Measurements from ENCODE around the gene ASCC1. TPM values are rescaled to one million over a fixed set of nuclear protein-coding genes. Genes with fewer than 3 reads are reported as not detected.

Gene ASCC1
- total and polyA plus RNA-seq, 8 donors = 5.4 to 26.0 (median 16.0) TPM

DNA sequence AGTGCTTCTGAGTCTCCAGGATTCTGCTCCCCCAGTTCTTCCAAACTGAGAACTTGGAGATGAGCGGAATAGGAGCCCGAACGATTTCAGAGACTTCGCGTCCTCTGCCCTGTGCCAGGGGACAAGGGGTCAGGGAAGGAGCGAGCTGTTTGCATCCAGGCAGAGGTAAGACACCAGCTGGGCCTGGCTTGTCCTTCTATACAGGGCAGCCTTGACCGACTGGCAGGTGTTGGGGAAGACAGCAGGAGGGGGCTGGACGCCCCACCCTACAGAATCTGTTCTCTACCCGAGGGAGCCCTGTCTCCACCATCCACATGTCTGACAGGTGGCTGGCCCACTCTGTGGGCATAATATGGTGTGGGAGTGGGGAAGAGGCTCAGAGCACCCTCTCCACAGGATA is 134.9 kb downstream of the ASCC1 start:
- Histone ChIP-seq H3K27ac (no peak overlapping the region), H3K4me1 (no peaks in the 10 kb centered on the region), H3K4me3 (no peak overlapping the region), H3K9me3 (no peaks in the 10 kb centered on the region), H3K27me3 (no peaks in the 10 kb centered on the region), H3K36me3 (no peaks in the 10 kb centered on the region)
- ATAC-seq (no peak), DNase-seq (no peak), FAIRE-seq (no peak)
- intact Hi-C loops (cut with DNase I) = no loop called here
- 92 to 96% methylated on average over 9 of the region's 9 CpGs for WGBS, 2 donors
- TF ChIP-seq CTCF (IDR thresholded peaks at IDR 0.05) = no peak

DNA sequence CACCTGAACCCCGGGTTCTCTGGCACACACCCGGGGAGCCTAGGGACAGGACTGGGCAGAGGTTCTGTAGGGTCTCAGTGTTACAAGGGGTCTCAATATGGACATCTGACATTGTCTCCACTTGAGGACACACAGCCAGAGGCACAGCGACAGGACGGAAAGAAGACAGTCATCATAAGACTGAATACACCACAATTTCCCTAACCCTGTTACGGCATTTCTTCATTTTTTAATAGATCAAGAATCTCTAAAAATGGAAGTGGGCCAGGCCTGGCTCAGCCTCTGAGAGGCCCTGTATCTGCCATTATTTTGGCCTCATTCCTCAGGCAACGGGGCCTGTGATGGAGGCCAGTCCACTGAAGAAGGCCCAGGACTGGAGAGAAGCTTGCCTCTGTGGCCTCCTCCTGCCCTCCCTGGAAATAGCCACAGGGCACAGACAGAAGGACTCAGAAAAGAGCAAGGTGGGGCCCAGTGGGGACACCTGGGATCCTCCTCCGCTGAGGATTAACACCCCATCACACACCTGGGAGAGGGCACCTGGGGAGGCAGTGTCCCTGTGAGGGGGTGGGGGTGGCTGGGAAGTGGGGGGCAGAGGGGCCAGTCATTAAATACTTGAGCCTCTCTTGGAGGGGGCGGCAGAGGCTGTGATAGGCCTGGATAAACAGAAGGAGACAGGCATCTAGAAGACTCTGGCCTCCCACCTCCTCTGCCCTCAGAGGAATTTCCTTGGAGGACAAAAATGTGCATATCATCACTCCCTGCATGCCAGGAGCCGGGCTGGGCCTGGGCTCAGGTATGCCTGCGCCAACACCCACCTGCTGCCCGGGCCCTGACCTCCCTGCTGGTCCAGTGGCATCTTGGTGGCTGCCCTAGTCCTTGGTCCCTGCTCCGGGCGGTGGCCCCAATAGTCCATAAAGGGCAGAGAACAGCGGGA is 135.8 kb downstream of the ASCC1 start:
- FAIRE-seq (no peak), ATAC-seq (peak in 1 of 4 donors; percentile 25), DNase-seq (no peak)

GRCh38 chr10:72079356-72079755 is 136.7 kb downstream of the ASCC1 start:
- ATAC-seq (no peak), DNase-seq (no peak), FAIRE-seq (no peak)
- no peaks in the 10 kb centered on the region for H3K9me3 ChIP-seq
- no peaks in the 10 kb centered on the region for H3K27me3 ChIP-seq
- no peak overlapping the region for H3K4me3 ChIP-seq
- 87 to 93% methylated on average over 5 of the region's 5 CpGs for WGBS, 2 donors
- intact Hi-C loops (cut with DNase I) = no loop called here
- H3K36me3 ChIP-seq = no peaks in the 10 kb centered on the region
- TF ChIP-seq CTCF (IDR thresholded peaks at IDR 0.05) = no peak
- H3K27ac ChIP-seq = no peak overlapping the region
- H3K4me1 ChIP-seq = no peaks in the 10 kb centered on the region

More for the DNA sequence above, 135.8 kb downstream of the ASCC1 start:
- H3K4me1 ChIP-seq = no peaks in the 10 kb centered on the region
- H3K4me3 ChIP-seq = no peak overlapping the region
- H3K27me3 ChIP-seq = no peaks in the 10 kb centered on the region
- H3K36me3 ChIP-seq = no peaks in the 10 kb centered on the region
- H3K9me3 ChIP-seq = no peaks in the 10 kb centered on the region
- intact Hi-C loops (cut with DNase I) = no loop called here
- no peak overlapping the region for H3K27ac ChIP-seq
- TF ChIP-seq CTCF (IDR thresholded peaks at IDR 0.05) = no peak
- 85 to 86% methylated on average over 14 of the region's 14 CpGs for WGBS, 2 donors

GRCh38 chr10:72077275-72077990 is 138.6 kb downstream of the ASCC1 start:
- Histone ChIP-seq H3K27ac (no peak overlapping the region), H3K9me3 (no peaks in the 10 kb centered on the region), H3K36me3 (no peaks in the 10 kb centered on the region), H3K4me1 (no peaks in the 10 kb centered on the region), H3K27me3 (no peaks in the 10 kb centered on the region), H3K4me3 (no peak overlapping the region)
- DNase-seq (peak in 1 of 6 donors; percentile 32), FAIRE-seq (no peak), ATAC-seq (no peak)
- intact Hi-C loops (cut with DNase I) = no loop called here
- no peak for TF ChIP-seq CTCF (IDR thresholded peaks at IDR 0.05)
- 90 to 91% methylated on average over 20 of the region's 20 CpGs for WGBS, 2 donors

Data from pancreas (tissue), 10 donors.